Vagina (tissue), 2 donors: ENCODE measurements around the gene MT1F.

Experiments
- POLR2AphosphoS5 ChIP-seq, 2 donors: sonication (generic); formaldehyde crosslinking; IDR thresholded peaks; one replicate each; pipeline ENCODE4 v1.9.0; 2017; ENCODE audit warnings: antibody characterized with exemption in 2 of 2, mild to moderate bottlenecking in 2 of 2, low read depth in 1 of 2; ENCODE audit not compliant: insufficient read depth in 1 of 2
- TF ChIP-seq, protein P1 (sequence below), 3 experiments: fragments of 450-650 bp in 2 of 3; fragments of 200-600 bp in 1 of 3; sonication (generic) in 1 of 3; IDR thresholded peaks; one replicate each; pipeline ENCODE4 v1.5.1; 2017 to 2019; ENCODE audit warnings: antibody characterized with exemption in 3 of 3, mild to moderate bottlenecking in 2 of 3, moderate library complexity in 2 of 3

DNA sequence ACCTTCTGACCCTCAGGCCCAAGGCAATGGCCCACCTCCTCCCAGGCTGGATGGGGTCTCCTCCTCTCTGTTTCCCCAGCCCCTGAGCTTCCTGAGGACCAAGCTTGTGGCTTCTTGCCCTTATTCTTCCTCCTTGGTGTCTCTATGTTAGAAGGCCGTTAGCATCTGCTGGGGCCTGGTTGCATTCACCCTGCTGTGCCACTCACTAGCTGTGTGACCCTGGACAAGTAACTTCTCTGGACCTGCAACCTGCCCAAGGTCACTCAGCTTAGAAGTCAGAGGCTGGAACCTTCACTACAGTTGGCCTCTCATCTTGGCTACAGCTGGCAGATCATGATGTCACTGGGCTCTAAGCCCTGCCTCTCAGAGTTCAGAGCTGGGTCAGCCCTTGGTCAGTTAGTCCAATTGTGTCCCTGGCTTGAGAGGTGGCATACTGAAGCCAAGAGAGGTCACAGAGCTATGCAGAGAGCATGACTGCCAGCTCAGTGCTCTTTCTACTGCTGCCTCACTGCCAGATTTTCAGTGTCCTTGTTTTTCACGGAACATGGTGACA lies 46.4 kb upstream of the MT1F start:
- TF ChIP-seq, protein P1, sequence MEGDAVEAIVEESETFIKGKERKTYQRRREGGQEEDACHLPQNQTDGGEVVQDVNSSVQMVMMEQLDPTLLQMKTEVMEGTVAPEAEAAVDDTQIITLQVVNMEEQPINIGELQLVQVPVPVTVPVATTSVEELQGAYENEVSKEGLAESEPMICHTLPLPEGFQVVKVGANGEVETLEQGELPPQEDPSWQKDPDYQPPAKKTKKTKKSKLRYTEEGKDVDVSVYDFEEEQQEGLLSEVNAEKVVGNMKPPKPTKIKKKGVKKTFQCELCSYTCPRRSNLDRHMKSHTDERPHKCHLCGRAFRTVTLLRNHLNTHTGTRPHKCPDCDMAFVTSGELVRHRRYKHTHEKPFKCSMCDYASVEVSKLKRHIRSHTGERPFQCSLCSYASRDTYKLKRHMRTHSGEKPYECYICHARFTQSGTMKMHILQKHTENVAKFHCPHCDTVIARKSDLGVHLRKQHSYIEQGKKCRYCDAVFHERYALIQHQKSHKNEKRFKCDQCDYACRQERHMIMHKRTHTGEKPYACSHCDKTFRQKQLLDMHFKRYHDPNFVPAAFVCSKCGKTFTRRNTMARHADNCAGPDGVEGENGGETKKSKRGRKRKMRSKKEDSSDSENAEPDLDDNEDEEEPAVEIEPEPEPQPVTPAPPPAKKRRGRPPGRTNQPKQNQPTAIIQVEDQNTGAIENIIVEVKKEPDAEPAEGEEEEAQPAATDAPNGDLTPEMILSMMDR (IDR thresholded peaks at IDR 0.05) = no peak
- no peak for TF ChIP-seq POLR2AphosphoS5 (IDR thresholded peaks at IDR 0.05; ENCODE audit: insufficient read depth in 1 of 2, low read depth in 1 of 2)
